HL-60/S4 (cell line): ENCODE data around the gene NRN1L.
"Not testable (repeated sequence)": the region's sequence is repeated elsewhere in the genome, so short reads cannot be mapped to it uniquely, and the experiment has no call there.

Source experiments
- in situ Hi-C: fragments of 300-500 bp; cut with MboI; formaldehyde crosslinking; loops from 2 replicates; pipeline ENCODE4 v1.14.3; 2022; ENCODE audit warnings: low sequenced_read_pairs

The NRN1L gene

GRCh38 chr16:67860589-67861398 lies 23.9 kb upstream of the NRN1L start:
- in situ Hi-C loops = no loop called here

DNA sequence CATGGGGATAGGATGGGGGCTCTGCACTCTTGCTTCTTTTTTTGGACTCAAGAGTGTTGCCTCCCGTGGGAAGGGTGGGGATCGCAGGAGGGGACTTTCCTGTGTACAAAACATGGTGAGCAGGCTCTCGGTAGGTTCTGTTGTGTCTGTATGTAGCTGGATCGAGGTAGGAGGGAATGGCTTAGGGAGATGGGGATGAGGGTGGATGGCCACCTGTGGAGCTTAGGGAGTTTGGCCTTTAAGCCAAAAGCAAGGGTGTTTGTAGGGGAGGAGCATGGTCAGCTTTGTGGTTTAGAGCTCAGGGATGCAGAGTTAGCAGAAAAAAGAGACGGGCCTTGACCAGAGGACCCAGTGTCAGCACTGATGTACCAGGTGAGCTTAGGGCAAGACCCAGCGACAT lies 22.8 kb upstream of the NRN1L start:
- in situ Hi-C loops = no loop called here

DNA sequence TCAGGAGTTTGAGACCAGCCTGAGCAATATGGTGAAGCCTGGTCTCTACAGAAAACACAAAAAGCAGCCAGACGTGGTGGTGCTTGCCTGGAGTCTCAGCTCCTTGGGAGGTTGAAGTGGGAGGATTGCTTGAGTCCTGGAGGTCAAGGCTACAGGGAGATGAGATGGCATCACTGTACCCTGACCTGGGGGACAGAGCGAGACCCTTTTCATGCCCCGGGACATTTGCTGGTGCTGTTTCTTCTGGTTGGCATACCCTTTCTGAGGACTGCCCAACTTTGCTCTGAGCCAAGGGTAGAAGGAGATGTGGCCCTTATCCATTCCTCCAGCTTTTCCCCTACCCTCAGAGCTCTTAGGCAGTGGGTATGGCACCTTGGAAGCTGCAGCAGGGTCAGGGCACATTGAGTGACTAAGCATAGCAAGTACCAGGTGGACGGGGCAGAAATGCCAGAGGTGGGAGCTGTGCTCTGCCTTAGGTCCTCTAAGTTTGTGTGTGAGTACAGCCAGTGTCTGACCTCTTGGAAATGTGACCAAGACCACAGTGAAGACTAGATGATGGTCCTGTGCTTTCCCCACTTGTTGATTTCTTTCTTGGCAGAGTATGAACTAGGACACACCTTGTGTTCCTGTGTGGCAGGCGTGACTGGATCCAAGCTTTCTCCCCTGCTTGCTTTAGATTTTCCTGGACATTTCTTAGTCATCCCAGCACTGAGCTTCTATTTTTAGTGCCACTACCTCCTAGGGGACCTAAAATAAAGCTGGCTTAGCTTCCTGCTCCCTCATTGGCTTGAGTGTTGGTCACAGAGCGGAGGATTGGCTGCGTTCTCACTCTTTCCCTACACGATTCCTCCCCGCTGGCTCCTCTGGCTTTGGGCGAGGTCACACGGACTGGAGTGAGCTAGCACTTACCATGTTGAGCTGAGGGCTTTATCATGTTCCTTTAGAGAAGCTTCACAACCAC lies 21.8 kb upstream of the NRN1L start:
- in situ Hi-C loops = no loop called here

GRCh38 chr16:67864044-67864443 lies 20.6 kb upstream of the NRN1L start:
- in situ Hi-C loops = not testable (repeated sequence)

DNA sequence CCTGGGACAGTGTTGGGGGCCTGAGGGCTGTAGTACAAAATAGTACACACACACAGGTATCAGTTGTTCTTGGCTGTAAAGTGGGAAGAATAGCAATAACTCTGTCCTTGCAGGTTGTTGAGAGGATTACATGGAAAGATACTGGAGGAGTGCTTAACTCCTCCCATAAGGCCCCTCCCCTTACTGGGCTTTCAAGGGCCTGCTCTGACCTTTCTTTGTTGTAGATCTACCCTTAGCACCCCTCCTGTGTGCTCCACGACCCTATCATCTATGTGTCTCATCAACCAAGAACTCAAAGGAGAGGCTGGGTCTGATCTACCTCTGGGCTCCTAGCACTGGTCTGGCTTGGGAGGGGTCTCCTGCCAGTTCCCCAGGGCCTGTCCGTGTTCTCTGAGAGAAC lies 20.1 kb upstream of the NRN1L start:
- in situ Hi-C loops = no loop called here

DNA sequence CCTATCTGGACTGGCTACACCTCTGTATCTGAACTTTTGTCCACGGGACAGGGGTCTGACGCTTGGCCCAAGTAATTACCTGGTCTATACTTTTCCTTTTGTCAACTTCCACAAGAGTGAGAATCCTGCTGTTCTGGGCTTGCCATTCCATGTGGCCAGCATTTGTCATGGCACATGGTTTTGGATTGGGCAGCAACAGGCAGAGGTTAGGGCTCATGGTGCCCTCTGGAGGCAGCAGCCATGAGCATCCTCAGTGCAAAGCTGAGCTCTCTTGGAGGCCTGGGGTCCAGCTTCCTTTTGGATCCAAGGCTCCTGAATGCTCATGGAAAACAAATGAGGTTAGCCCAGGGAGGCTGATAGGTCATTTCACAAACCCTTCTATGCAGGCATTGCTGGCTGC lies 19.4 kb upstream of the NRN1L start:
- in situ Hi-C loops = no loop called here

GRCh38 chr16:67868290-67868689 lies 16.4 kb upstream of the NRN1L start:
- in situ Hi-C loops = no loop called here

- in situ Hi-C loops = no loop called here
Observed at GRCh38 chr16:67869653-67870052, 15.0 kb upstream of the NRN1L start.

DNA sequence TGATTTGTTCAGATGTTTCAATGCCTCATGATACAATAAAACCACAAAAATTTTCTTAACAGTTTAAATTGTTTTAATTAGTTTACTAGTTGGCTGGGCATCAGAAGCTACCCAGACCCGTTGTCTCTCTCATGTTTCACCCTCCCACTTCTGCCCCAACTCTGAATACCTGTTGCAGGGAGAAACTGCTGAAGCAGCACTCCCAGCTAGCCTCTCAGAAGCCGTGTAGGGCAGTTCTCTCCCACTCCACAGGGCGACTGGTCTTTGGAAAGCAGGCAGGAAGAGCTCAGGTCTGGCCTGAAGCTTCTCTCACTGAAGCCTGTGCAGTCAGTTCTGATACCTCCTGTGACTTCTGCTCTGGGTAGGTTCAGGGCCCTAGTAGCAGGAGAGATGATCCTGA lies 13.4 kb upstream of the NRN1L start:
- in situ Hi-C loops = no loop called here

DNA sequence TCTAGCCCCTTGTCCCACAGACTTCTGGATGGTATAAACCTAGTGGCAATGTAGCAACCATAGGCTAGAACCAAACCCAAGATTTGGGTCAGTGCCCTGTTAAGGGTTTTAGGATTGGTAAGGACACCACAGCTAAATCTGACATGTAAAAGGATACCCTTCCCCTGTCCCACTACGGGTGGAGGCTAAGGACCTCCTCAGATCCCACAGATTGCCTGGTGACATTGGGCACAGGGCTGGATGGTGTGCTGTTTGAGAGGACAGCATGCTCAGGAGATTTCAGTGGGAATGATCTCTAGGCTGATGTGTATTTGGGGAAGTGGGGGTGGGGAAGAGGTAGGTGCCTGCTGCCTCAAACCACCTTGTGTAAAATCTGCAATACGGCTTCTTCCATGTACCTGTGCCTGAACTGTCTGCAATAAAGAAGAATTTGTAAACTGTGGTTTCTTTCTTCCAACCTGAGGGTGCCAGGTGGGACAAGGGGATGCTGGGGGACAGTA lies 12.5 kb upstream of the NRN1L start:
- in situ Hi-C loops = no loop called here

- in situ Hi-C loops = no loop called here
Observed at GRCh38 chr16:67872631-67873434, 11.9 kb upstream of the NRN1L start, which contains the start of gene EDC4. EDC4 (plus strand) TSS chr16:67873052; CDS start chr16:67873262, 210 bp downstream.

GRCh38 chr16:67873435-67874370 lies 11.0 kb upstream of the NRN1L start:
- in situ Hi-C loops = no loop called here

GRCh38 chr16:67874372-67874771 lies 10.3 kb upstream of the NRN1L start:
- in situ Hi-C loops = no loop called here

- in situ Hi-C loops = no loop called here
Observed at GRCh38 chr16:67877064-67877463, 7.6 kb upstream of the NRN1L start.

GRCh38 chr16:67878232-67878631 lies 6.5 kb upstream of the NRN1L start:
- in situ Hi-C loops = no loop called here

DNA sequence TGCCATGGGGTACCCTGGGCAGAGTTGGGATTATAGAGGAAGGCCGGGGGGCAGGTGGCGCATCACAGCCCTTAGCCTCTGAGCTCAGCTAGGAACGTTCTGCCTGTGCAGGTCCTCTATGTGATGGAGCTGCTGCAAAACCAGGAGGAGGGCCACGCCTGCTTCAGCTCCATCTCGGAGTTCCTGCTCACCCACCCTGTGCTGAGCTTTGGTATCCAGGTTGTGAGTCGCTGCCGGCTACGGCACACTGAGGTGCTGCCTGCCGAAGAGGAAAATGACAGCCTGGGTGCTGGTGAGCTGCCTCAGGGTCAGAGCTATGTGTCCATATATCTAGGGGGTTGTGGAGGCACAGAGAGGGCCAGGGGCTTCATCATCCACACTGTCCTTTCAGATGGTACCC lies 5.8 kb upstream of the NRN1L start:
- in situ Hi-C loops = no loop called here

DNA sequence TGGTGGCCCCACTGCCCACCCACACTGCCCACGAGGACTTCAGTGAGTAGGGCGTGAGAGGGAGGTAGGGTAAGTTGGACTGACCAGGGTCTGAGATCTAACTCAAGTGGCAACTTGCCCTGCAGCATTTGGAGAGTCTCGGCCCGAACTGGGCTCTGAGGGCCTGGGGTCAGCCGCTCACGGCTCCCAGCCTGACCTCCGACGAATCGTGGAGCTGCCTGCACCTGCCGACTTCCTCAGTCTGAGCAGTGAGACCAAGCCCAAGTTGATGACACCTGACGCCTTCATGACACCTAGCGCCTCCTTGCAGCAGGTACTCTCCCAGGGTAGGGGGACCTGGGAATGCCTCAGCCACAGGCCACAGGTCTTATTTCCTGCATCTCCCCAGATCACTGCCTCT lies 5.2 kb upstream of the NRN1L start:
- in situ Hi-C loops = no loop called here

DNA sequence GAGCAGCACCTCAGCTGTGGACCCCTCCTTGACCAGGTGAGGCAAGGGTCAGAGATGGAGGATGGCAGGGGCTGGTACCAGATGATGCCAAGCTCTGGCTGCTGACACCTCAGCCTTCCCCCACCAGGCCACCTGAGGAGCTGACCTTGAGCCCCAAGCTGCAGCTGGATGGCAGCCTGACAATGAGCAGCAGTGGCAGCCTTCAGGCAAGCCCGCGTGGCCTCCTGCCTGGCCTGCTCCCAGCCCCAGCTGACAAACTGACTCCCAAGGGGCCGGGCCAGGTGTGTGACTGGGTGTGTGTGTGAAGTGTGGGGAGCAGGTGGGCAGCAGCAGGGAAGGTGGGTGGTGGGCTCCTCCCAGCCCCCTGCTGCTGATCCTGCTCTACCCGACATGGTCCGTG lies 4.7 kb upstream of the NRN1L start:
- in situ Hi-C loops = no loop called here

- in situ Hi-C loops = no loop called here
Observed at GRCh38 chr16:67880584-67880983, 4.1 kb upstream of the NRN1L start.
